NCI-H2029 treated with DMSO at 0.1 percent for 48 hours (cell line): ENCODE data around the gene TNFAIP8L3.
"Not testable (repeated sequence)": the region's sequence is repeated elsewhere in the genome, so short reads cannot be mapped to it uniquely, and the experiment has no call there.

Experiments
- DNase-seq: peaks from one replicate; lab custom pipeline; 2025; lab: John Stamatoyannopoulos, UW

The TNFAIP8L3 gene

DNA sequence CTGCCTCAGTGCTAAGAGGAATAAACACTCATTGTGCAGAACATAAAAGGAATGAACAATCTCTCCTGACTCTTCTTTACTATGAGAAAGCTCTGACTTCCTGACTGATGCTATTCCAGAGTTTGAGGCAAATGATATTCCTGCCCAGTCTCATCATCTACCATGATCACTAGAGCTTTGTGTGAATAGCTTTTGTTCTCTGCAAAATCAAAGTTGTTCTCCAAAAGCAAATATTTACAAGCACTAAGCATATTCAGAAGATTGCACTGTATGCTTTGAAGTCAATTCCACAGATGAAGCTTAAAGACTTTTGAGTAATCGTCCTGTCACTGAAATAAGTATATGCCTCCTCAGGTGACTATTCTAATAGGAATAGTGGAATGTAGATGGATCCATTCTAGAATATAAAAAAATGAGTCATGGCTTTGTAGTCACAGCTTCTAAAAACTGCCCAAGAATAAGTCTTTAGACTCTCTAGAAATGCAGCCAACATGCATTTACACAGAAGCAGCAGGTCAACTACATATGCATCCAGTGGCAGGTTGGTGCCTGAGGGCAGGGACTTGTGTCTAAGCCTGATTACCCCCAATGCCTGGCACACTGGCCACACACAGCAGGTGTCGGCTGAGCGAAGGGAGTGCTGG, 34.6 kb downstream of the TNFAIP8L3 start:
- DNase-seq = no peak

DNA sequence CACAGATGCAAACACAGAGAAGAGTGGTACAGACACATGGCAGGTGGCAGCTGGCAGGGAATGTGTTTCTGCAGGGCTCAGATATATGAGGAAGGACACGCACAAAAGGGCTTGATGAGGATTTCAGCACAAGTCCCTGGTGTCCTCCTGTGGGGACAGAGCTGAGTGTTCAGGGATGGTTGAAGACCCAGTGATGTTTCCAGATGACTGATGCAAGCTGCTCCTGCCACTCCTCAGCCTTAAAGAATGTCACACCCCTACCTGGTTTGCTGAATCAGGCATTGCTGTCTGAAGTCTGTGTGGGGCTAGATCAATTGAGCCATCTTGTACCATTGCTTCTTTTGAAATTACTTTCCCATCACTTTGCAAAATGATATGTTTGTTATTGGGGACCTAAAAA, 40.2 kb downstream of the TNFAIP8L3 start:
- no peak for DNase-seq

DNA sequence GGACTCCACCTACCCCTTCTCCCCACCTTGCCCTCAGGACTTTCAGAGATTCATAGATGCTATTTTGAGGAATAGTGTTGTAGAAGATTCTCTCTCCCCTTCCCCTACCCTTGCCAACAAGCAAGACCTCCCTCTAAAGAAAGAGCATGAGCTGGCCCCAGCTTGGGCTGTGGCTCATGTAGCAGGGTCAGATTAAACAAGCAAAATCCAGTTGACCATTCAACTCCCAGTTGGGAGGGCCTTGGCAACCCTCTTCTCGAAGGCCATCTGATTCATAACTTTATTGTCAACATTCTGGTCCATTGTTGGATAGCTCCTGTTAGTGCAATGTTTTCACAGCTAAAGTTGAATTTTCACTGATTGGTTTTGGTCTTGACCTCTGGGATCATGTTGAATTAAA, 41.1 kb downstream of the TNFAIP8L3 start:
- no peak for DNase-seq

DNA sequence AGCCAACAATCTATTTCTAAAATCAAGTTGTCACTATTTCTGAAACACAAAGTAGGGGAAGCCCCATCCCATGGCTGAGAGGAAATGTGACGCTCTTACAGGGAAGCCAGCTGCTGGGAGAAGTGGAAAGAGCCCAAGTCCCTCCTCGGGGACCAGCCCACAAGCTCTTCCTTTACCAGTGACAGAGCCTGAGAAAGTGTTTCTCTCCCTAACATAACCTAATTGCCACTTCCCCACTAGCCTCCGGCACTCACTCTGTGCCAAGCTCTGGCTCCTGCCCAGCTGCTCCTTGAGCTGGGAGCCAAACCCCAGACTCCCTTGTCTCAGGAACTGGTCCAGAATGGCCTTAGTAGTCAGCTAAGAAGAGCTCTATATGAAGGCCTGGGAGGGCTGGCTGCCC, 42.9 kb downstream of the TNFAIP8L3 start:
- DNase-seq = peak; percentile 77

- no peak for DNase-seq
These were observed 45.6 kb downstream of the TNFAIP8L3 start for GRCh38 chr15:51049081-51049480.

DNA sequence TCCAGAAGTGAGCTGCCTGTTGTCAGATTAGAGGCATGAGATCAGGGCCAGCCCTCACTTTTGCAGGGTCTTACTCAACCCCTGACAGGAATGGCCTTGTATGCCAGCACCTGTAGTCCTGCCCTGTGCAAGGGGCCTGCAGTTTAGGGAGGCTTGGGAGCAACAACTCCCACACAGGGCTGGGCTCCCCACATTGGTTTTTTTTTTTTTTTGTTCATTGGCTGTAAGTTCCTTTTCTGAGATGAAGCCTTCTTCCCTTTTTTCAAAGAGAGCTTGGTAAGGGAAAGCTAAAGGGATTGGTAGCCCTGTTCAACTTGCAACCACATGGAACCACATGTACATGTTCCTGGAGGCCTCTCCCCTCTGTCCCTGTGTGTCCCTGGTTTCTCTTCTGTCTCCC, 46.4 kb downstream of the TNFAIP8L3 start:
- DNase-seq = no peak

DNA sequence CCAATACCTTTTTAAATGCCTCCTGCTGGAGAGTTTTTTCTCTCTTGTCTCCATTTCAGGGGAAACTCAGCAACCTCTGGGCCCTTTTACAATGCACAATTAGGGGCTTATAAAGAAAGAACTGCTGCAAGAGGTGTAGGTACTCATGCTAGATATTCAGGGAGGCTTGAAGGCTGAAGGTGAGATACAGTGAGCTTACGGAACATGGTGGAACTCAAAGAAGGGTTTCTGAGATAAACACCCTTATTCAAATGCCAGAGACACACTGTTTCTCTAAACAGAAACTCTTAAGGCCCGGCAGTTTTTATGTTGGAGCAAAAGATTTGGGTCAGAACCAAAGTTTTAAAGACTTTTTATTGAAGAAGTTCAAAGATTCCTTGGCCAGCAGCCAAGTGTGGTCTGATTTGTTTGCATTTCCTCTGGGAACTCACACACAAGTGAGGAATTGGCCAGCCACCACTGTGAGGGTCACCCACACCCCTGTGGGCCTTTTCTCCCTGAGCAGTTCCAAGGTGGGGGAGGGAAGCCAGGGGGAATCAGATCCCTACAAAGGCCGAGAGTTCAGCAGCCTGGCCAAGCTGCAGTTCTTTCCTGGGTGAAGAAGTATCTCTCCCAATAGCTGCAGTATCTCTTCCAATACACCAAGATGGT, 47.8 kb downstream of the TNFAIP8L3 start:
- no peak for DNase-seq

- DNase-seq = no peak
These were observed 48.7 kb downstream of the TNFAIP8L3 start for GRCh38 chr15:51046016-51046415.

DNA sequence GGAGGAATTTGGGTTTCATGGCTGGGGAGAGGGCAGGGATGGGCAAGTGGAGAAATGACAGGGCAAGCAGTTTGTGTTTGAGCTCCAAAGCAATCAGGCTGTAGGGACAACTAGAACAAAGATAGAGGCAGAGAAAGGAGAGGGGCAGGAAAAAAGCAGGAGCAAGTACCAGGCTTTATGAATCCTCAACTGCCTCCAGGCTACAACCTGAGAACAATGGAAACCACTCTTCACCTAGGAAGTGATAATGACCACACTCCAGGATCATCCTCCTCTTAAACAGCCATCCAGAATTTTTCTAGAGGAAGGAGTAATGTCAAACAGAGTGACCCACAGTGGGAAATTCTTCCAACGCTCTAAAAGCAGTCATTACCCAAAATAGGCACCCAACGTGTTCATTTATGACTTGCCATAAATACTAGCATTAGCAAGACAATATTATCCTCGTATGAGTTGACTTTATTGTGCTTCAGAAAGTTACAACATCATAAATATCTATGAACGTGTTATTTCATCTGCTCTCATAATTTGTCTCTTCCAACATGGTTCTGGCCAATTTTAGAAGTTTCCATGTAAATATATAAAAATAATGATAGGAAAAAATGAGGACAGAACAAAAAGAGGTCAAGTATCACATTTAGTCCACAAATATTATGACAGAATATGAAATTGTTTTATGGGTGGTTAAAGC, 50.5 kb downstream of the TNFAIP8L3 start:
- DNase-seq = no peak

DNA sequence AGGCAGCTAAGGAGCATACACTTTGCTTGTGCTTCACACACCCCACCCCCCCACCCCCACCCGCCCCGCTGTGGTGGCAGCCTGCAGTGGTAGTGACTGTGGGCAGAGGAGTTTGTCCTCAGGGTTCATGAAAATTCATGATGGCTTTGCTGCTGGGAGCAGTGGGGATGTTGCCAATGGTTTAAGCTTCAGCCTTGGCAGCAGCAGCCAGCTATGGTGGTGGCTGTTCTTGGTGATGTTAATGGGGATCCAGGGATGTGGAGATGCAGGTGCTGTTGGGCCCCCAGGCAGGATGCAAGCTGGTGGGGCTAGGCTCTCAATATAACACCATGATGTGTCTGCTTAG, 55.8 kb downstream of the TNFAIP8L3 start:
- DNase-seq = no peak

DNA sequence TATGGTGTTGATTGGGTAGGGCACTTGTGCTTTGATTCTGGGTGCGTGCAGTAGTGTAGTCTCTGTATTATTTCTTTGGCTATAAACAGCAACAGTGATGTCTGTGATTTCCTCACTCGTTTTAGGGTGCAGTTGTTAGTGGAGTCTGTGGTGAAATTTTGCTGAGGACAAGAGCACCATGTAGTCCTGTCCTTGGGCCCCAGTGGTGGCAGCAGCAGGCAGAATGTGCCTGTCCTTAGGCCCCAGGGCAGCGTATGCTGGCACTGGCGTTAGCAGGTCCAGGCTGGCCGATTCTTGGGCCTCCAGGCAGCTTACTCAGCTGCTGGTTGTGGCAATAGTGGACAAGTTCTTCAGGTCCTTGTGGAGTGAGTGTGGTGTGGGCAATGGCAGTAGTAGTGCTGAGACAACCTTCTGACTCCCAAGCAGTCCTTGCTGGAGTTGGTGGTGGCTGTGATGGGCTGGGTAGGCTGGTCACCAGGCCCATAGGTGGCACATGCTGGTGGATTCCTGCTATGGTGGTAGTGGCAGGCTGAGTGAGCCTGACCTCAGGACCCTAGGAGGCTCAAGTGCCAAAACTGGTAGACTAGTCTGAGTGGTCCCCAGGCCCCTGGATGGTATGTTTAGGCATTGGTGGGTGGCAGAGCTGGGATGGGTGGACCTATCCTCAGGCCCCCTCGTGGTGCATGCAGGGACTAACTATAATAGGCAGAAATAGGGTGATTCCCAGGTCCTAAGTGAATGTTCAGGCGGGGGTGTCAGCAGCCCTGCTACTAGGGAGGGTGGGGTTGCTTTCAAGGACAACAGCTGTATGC, 56.3 kb downstream of the TNFAIP8L3 start:
- no peak for DNase-seq

GRCh38 chr15:51037474-51037873, 57.2 kb downstream of the TNFAIP8L3 start:
- not testable (repeated sequence) for DNase-seq

DNA sequence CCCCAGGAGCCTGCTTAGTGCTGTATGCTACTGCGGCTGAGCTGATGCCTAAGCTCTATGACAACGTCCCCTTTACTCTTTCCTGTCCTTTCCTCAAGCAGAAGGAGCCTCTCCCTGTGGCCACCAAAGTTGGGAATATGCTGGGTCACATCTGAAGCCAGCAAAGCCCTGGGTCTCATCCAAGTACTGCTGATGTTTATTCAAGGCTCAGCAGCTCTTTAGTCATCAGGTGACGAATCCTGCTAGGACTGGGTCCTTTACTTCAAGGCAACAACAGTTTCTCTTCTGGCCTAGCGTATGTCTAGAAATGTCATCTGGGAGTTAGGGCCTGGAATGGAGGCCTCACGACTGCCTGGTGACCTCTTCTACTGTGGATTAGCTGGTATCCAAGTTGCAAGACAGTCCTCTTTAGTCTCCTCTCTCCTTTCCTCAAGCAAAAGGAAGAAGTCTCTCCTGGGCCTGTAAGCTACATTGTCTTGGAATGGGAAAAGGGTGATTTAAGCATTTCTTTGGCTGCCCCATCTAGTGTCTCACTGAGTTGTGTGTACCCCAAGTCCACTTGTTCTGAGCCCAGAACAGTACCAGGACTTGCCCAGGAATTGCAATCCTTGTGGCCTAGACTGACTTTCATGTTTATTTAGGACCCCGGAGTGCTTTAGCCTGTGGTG, 63.9 kb downstream of the TNFAIP8L3 start:
- DNase-seq = no peak

GRCh38 chr15:51025454-51025846, 69.3 kb downstream of the TNFAIP8L3 start:
- DNase-seq = no peak

GRCh38 chr15:51024735-51025453, 69.8 kb downstream of the TNFAIP8L3 start:
- DNase-seq = no peak

DNA sequence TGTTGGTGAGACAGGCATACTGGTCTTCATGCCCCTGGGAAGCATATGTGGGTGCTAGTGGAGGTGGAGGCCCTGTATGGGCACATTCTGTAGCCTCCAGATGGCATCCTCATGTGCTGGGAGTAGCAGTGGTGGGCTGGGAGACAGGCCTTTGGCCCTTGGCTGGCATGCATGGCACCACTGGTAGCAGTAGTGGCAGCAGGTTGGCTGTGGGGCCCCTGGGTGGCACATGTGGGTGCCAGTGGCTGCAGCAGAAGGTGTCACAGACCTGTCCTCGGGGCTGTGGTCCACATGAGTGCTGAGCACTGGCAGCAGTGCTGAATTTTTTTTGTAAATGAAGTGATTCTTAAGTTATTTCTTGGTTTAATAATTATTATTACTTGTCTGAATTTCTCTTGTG, 71.2 kb downstream of the TNFAIP8L3 start:
- DNase-seq = no peak

GRCh38 chr15:51022206-51022605, 72.5 kb downstream of the TNFAIP8L3 start:
- DNase-seq = no peak

DNA sequence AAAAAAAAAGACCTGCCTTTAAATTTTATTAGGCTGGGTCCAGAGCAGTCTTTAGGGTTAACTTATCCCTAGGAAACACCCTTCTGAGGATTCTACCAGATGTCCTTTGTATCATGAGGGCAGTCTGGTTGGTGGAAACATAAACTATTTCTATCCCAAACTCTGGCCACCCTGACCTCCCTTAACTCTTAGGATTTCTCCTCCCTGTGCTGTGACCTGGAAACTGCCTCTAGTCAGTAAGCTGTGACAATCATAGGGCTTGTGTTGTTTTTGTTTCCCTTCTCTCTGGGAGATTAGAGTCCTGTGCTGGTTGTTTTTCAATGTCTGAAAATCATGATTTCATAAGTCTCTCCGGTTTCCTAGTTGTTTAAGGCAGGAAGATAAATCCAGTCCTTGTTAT, 78.1 kb downstream of the TNFAIP8L3 start:
- no peak for DNase-seq

GRCh38 chr15:51011212-51011611, 83.5 kb downstream of the TNFAIP8L3 start:
- DNase-seq = no peak

- DNase-seq = no peak
These were observed 87.5 kb downstream of the TNFAIP8L3 start for GRCh38 chr15:51007131-51007666.
